RWPE2 (cell line): ENCODE measurements around the gene ASCC1.

Source experiments
- ATAC-seq: fragments of 200-7000 bp; cut with Tn5 transposase; 3 replicates; pipeline ENCODE4 v1.9.1; 2021; ENCODE audit warnings: low read depth
- DNase-seq: peaks from one replicate; pipeline ENCODE4 v3.0.0-alpha.2; 2020; ENCODE audit warnings: low spot score
- H3K27ac ChIP-seq: fragments of 450-650 bp; 2 replicates; pipeline ENCODE4 v1.5.1; 2017; ENCODE audit warnings: mild to moderate bottlenecking; ENCODE audit not compliant: poor library complexity, severe bottlenecking
- H3K27me3 ChIP-seq: fragments of 250-450 bp; sonication (Bioruptor Pico); 2 replicates; pipeline ENCODE4 v1.5.1; 2021; ENCODE audit warnings: mild to moderate bottlenecking, moderate library complexity; ENCODE audit not compliant: insufficient read depth, poor library complexity, severe bottlenecking
- H3K36me3 ChIP-seq: fragments of 250-450 bp; sonication (Bioruptor Pico); 2 replicates; pipeline ENCODE4 v1.5.1; 2020; ENCODE audit warnings: low read depth, mild to moderate bottlenecking, moderate library complexity
- H3K4me1 ChIP-seq: fragments of 250-450 bp; sonication (Bioruptor Pico); 2 replicates; pipeline ENCODE4 v1.5.1; 2021; ENCODE audit warnings: mild to moderate bottlenecking, moderate library complexity; ENCODE audit not compliant: insufficient read depth, poor library complexity, severe bottlenecking
- H3K4me3 ChIP-seq: fragments of 250-450 bp; sonication (Bioruptor Pico); 2 replicates; pipeline ENCODE4 v1.5.1; 2021; ENCODE audit warnings: mild to moderate bottlenecking, moderate library complexity; ENCODE audit not compliant: severe bottlenecking
- H3K9me3 ChIP-seq: fragments of 250-450 bp; sonication (Bioruptor Pico); 2 replicates; pipeline ENCODE4 v1.5.1; 2021; ENCODE audit warnings: mild to moderate bottlenecking, moderate library complexity; ENCODE audit not compliant: severe bottlenecking
- CTCF ChIP-seq: fragments of 450-650 bp; IDR thresholded peaks from one replicate; pipeline ENCODE4 v1.5.1; 2017; ENCODE audit warnings: mild to moderate bottlenecking, moderate library complexity; ENCODE audit not compliant: poor library complexity, severe bottlenecking

The ASCC1 gene

GRCh38 chr10:72200883-72201282, 15.2 kb downstream of the ASCC1 start:
- DNase-seq (no peak), ATAC-seq (no peak)
- TF ChIP-seq CTCF, result no peak
- H3K4me3 ChIP-seq, result no peak overlapping the region
- H3K9me3 ChIP-seq, result no peaks in the 10 kb centered on the region
- no peak overlapping the region for H3K27ac ChIP-seq
- H3K27me3 ChIP-seq, result no peaks in the 10 kb centered on the region
- peaks cover 62% of the 10 kb centered on the region for H3K36me3 ChIP-seq
- peaks cover 5% of the 10 kb centered on the region for H3K4me1 ChIP-seq

GRCh38 chr10:72194949-72195348, 21.1 kb downstream of the ASCC1 start:
- Histone ChIP-seq H3K27ac (no peak overlapping the region), H3K4me3 (no peak overlapping the region), H3K27me3 (no peaks in the 10 kb centered on the region), H3K4me1 (peaks cover 5% of the 10 kb centered on the region), H3K36me3 (peaks cover 57% of the 10 kb centered on the region), H3K9me3 (no peaks in the 10 kb centered on the region)
- no peak for TF ChIP-seq CTCF
- DNase-seq, result no peak
- ATAC-seq, result no peak

GRCh38 chr10:72186982-72187330, 29.1 kb downstream of the ASCC1 start:
- peaks cover 46% of the 10 kb centered on the region for H3K36me3 ChIP-seq
- DNase-seq (no peak), ATAC-seq (no peak)
- H3K4me3 ChIP-seq, result no peak overlapping the region
- peaks cover 5% of the 10 kb centered on the region for H3K9me3 ChIP-seq
- no peaks in the 10 kb centered on the region for H3K4me1 ChIP-seq
- TF ChIP-seq CTCF, result no peak
- no peaks in the 10 kb centered on the region for H3K27me3 ChIP-seq
- H3K27ac ChIP-seq, result no peak overlapping the region

GRCh38 chr10:72186258-72186981, 29.7 kb downstream of the ASCC1 start:
- Histone ChIP-seq H3K9me3 (peaks cover 5% of the 10 kb centered on the region), H3K36me3 (peaks cover 48% of the 10 kb centered on the region), H3K27ac (no peak overlapping the region), H3K4me3 (no peak overlapping the region), H3K4me1 (no peaks in the 10 kb centered on the region), H3K27me3 (no peaks in the 10 kb centered on the region)
- DNase-seq (no peak), ATAC-seq (no peak)
- no peak for TF ChIP-seq CTCF

- no peak for TF ChIP-seq CTCF
- H3K9me3 ChIP-seq, result peaks cover 5% of the 10 kb centered on the region
Observed at GRCh38 chr10:72184156-72184555, 31.9 kb downstream of the ASCC1 start.

More at GRCh38 chr10:72184156-72184555, 31.9 kb downstream of the ASCC1 start:
- Histone ChIP-seq H3K4me1 (no peaks in the 10 kb centered on the region), H3K27me3 (no peaks in the 10 kb centered on the region), H3K36me3 (peaks cover 45% of the 10 kb centered on the region), H3K27ac (no peak overlapping the region), H3K4me3 (no peak overlapping the region)
- ATAC-seq, result no peak
- DNase-seq, result no peak
